GM23338 (cell line): ENCODE data around the gene CA12. TPM values are rescaled to one million over a fixed set of nuclear protein-coding genes. Genes with fewer than 3 reads are reported as not detected.

Source experiments
- ATAC-seq: fragments of 200-7000 bp; cut with Tn5 transposase; 3 replicates; pipeline ENCODE4 v1.9.1; 2020
- DNase-seq: peaks from one replicate; pipeline ENCODE4 v3.0.0-alpha.2; 2015; ENCODE audit warnings: low spot score
- H2AFZ ChIP-seq: fragments of 200-600 bp; sonication (generic); 2 replicates; pipeline ENCODE4 v1.8.0; 2016; ENCODE audit warnings: antibody characterized with exemption, mild to moderate bottlenecking, moderate library complexity
- H3F3A ChIP-seq: fragments of 200-600 bp; sonication (generic); replicated peaks from 2 replicates; pipeline ENCODE4 v1.8.0; 2017; ENCODE audit warnings: antibody characterized with exemption, mixed run types, low read depth
- H3K27ac ChIP-seq: fragments of 200-600 bp; sonication (generic); 2 replicates; pipeline ENCODE4 v1.6.1; 2016; ENCODE audit warnings: low read depth
- H3K27me3 ChIP-seq: fragments of 200-600 bp; sonication (generic); 2 replicates; pipeline ENCODE4 v1.8.0; 2016; ENCODE audit warnings: mild to moderate bottlenecking, mixed run types, moderate library complexity; ENCODE audit not compliant: insufficient read depth
- H3K36me3 ChIP-seq: fragments of 200-600 bp; sonication (generic); 2 replicates; pipeline ENCODE4 v1.8.0; 2016; ENCODE audit warnings: mild to moderate bottlenecking; ENCODE audit not compliant: insufficient read depth
- H3K4me1 ChIP-seq: fragments of 200-600 bp; sonication (generic); 2 replicates; pipeline ENCODE4 v1.8.0; 2016; ENCODE audit warnings: mild to moderate bottlenecking, moderate library complexity; ENCODE audit not compliant: insufficient read depth
- H3K4me2 ChIP-seq: fragments of 200-600 bp; sonication (generic); 2 replicates; pipeline ENCODE4 v1.7.1; 2017; ENCODE audit warnings: mixed run types
- H3K4me3 ChIP-seq: fragments of 200-600 bp; sonication (generic); 2 replicates; pipeline ENCODE4 v1.6.1; 2016; ENCODE audit warnings: mixed run types
- H3K79me2 ChIP-seq: fragments of 200-600 bp; sonication (generic); replicated peaks from 2 replicates; pipeline ENCODE4 v1.8.0; 2017; ENCODE audit warnings: mild to moderate bottlenecking; ENCODE audit not compliant: insufficient read depth
- H3K9me2 ChIP-seq: fragments of 200-600 bp; sonication (generic); 2 replicates; pipeline ENCODE4 v1.8.0; 2017; ENCODE audit not compliant: insufficient read depth
- H4K20me1 ChIP-seq: fragments of 200-600 bp; sonication (generic); replicated peaks from 2 replicates; pipeline ENCODE4 v1.8.0; 2017; ENCODE audit warnings: mild to moderate bottlenecking; ENCODE audit not compliant: insufficient read depth
- H3K27ac Mint-ChIP-seq: 2 replicates; pipeline ENCODE4 v1.8.0; 2020; ENCODE audit warnings: inconsistent platforms, mild to moderate bottlenecking, moderate library complexity, mixed read lengths
- H3K27me3 Mint-ChIP-seq: 3 replicates; pipeline ENCODE4 v1.8.0; 2022; ENCODE audit warnings: low read depth, mild to moderate bottlenecking, moderate library complexity, mixed read lengths, inconsistent platforms; ENCODE audit not compliant: insufficient read depth, poor library complexity
- H3K36me3 Mint-ChIP-seq: 3 replicates; pipeline ENCODE4 v1.8.0; 2021; ENCODE audit warnings: low read depth, mild to moderate bottlenecking, inconsistent platforms, moderate library complexity, mixed read lengths
- H3K4me1 Mint-ChIP-seq: 3 replicates; pipeline ENCODE4 v1.8.0; 2020; ENCODE audit warnings: mild to moderate bottlenecking, inconsistent platforms, mixed read lengths
- H3K4me3 Mint-ChIP-seq: 3 replicates; pipeline ENCODE4 v1.8.0; 2021; ENCODE audit warnings: moderate library complexity, mild to moderate bottlenecking, inconsistent platforms, mixed read lengths
- H3K9me3 Mint-ChIP-seq: 3 replicates; pipeline ENCODE4 v1.8.0; 2020; ENCODE audit warnings: moderate library complexity, mild to moderate bottlenecking, inconsistent platforms, mixed read lengths
- CREB1 ChIP-seq: fragments of 250-450 bp; sonication (Bioruptor Pico); IDR thresholded peaks from 2 replicates; pipeline ENCODE4 v1.5.0; 2020; ENCODE audit warnings: low read depth, mild to moderate bottlenecking, moderate library complexity
- CTCF ChIP-seq, 2 experiments: fragments of 200-600 bp in 1 of 2; sonication (generic) in 1 of 2; conservative IDR thresholded peaks; 2 replicates each; pipeline versions ENCODE4 v1.5.1 to v1.6.1; 2016 to 2017; ENCODE audit warnings: antibody characterized with exemption in 2 of 2, low read depth in 2 of 2, mild to moderate bottlenecking in 2 of 2, moderate library complexity in 1 of 2
- ETS1 ChIP-seq: IDR thresholded peaks from 2 replicates; pipeline ENCODE4 v1.6.1; 2016; ENCODE audit warnings: antibody characterized with exemption
- EZH2 ChIP-seq: fragments of 200-600 bp; sonication (generic); IDR thresholded peaks from one replicate; pipeline ENCODE4 v1.8.0; 2017; ENCODE audit warnings: antibody characterized with exemption, mild to moderate bottlenecking, low read depth; ENCODE audit not compliant: unreplicated experiment
- EZH2phosphoT487 ChIP-seq: fragments of 200-600 bp; sonication (generic); IDR thresholded peaks from one replicate; pipeline ENCODE4 v1.8.1; 2018; ENCODE audit warnings: antibody characterized with exemption; ENCODE audit not compliant: unreplicated experiment
- JUNB ChIP-seq: IDR thresholded peaks from one replicate; pipeline ENCODE4 v1.6.1; 2016; ENCODE audit warnings: antibody characterized with exemption; ENCODE audit not compliant: unreplicated experiment
- NANOG ChIP-seq: IDR thresholded peaks from 2 replicates; pipeline ENCODE4 v1.6.1; 2016; ENCODE audit warnings: antibody characterized with exemption, borderline replicate concordance
- POLR2AphosphoS5 ChIP-seq: IDR thresholded peaks from 2 replicates; pipeline ENCODE4 v1.6.1; 2016; ENCODE audit warnings: antibody characterized with exemption, low read depth
- REST ChIP-seq: IDR thresholded peaks from one replicate; pipeline ENCODE4 v1.6.1; 2018; ENCODE audit warnings: antibody characterized with exemption; ENCODE audit not compliant: unreplicated experiment
- STAT1 ChIP-seq: IDR thresholded peaks from one replicate; pipeline ENCODE4 v1.6.1; 2016; ENCODE audit warnings: antibody characterized with exemption; ENCODE audit not compliant: unreplicated experiment
- ZNF114 ChIP-seq: fragments of 250-450 bp; sonication (Bioruptor Pico); IDR thresholded peaks from 2 replicates; pipeline ENCODE4 v1.5.0; 2020; ENCODE audit warnings: mild to moderate bottlenecking, moderate library complexity
- ZNF331 ChIP-seq: fragments of 250-450 bp; sonication (Bioruptor Pico); IDR thresholded peaks from 2 replicates; pipeline ENCODE4 v1.5.0; 2020; ENCODE audit warnings: low read depth, mild to moderate bottlenecking, moderate library complexity
- ZNF462 ChIP-seq: fragments of 250-450 bp; sonication (Bioruptor Pico); IDR thresholded peaks from 2 replicates; pipeline ENCODE4 v1.5.0; 2020; ENCODE audit warnings: mild to moderate bottlenecking, moderate library complexity
- polyA plus RNA-seq: library from polyadenylated mRNA; unstranded; fragments of >200 nt; fragmentation: Nextera tagmentation; extraction: Ambion mirVana; gene quantifications from 2 replicates; pipeline ENCODE4 v1.2.1, GENCODE V29; 2016
- total RNA-seq: library from RNA; depleted of rRNA; stranded (reverse); fragments of >200 nt; shearing (Covaris generic); gene quantifications from 2 replicates; pipeline ENCODE4 v1.2.3, GENCODE V29; 2014

Gene CA12
- total and polyA plus RNA-seq, 2 experiments from 2014 or later, result 2.9 to 5.2 TPM

- Histone ChIP-seq H3K27me3 (no peaks in the 10 kb centered on the region), H3K4me2 (no peak overlapping the region), H3K4me3 (no peak overlapping the region), H3K27ac (no peak overlapping the region), H3K79me2 (no peaks in the 10 kb centered on the region), H4K20me1 (no peaks in the 10 kb centered on the region), H3K36me3 (no peaks in the 10 kb centered on the region), H3F3A (no peaks in the 10 kb centered on the region), H2AFZ (no peak overlapping the region), H3K9me2 (no peaks in the 10 kb centered on the region), H3K4me1 (peaks cover 14% of the 10 kb centered on the region; the same call in 1 of the 2 replicates)
- H3K27me3 Mint-ChIP-seq, result peaks cover 7% of the 10 kb centered on the region
- H3K27ac Mint-ChIP-seq, result no peak overlapping the region
- no peaks in the 10 kb centered on the region for H3K36me3 Mint-ChIP-seq
- TF ChIP-seq NANOG (no peak), EZH2phosphoT487 (no peak), ETS1 (no peak), CTCF (conservative IDR thresholded peaks at IDR 0.05; ENCODE audit: low read depth in 2 of 2) (no peak), ZNF114 (CRISPR knock-in tag) (no peak), CREB1 (CRISPR knock-in tag) (no peak), POLR2AphosphoS5 (no peak), JUNB (no peak), REST (no peak), EZH2 (no peak), ZNF462 (CRISPR knock-in tag) (no peak), ZNF331 (no peak), STAT1 (no peak)
- ATAC-seq (no peak), DNase-seq (no peak)
- no peak overlapping the region for H3K4me3 Mint-ChIP-seq
- peaks cover 37% of the 10 kb centered on the region for H3K4me1 Mint-ChIP-seq
- no peaks in the 10 kb centered on the region for H3K9me3 Mint-ChIP-seq
Observed at GRCh38 chr15:63373866-63374548, 7.6 kb downstream of the CA12 start.
